Common myeloid progenitor, CD34-positive (primary cell): ENCODE data around the gene AMPD2. TPM values are rescaled to one million over a fixed set of nuclear protein-coding genes. Genes with fewer than 3 reads are reported as not detected.

Experiments
- CTCF ChIA-PET: fragments of 350-600 bp; sonication (Branson Sonifier 250); formaldehyde crosslinking; loops from one replicate; lab custom pipeline; 2021; ENCODE audit warnings: antibody characterized with exemption; lab: Charles Lee
- POLR2A ChIA-PET: fragments of 350-600 bp; sonication (Branson Sonifier 250); formaldehyde crosslinking; loops from one replicate; lab custom pipeline; 2021; ENCODE audit warnings: antibody characterized with exemption; lab: Charles Lee
- DNase-seq, 3 donors: peaks; one replicate each; pipeline versions ENCODE4 v3.0.0 to v3.0.0-alpha.2; 2013
- H3K27ac ChIP-seq, 2 experiments: 1 replicate in 1 of 2; 2 replicates in 1 of 2; pipeline ENCODE4 v1.7.0; 2013; ENCODE audit warnings: inconsistent platforms in 2 of 2, low read length in 2 of 2, mild to moderate bottlenecking in 2 of 2, low read depth in 1 of 2, moderate library complexity in 1 of 2; ENCODE audit not compliant: severe bottlenecking in 2 of 2, insufficient read depth in 1 of 2, poor library complexity in 1 of 2
- H3K27me3 ChIP-seq, 5 experiments: replicated peaks in 2 of 5; 1 replicate in 3 of 5; 2 replicates in 2 of 5; pipeline versions ENCODE4 v1.6.1 to v1.7.0; 2013; ENCODE audit warnings: low read length in 4 of 5, mild to moderate bottlenecking in 2 of 5, moderate library complexity in 2 of 5, inconsistent platforms in 1 of 5; ENCODE audit not compliant: insufficient read depth in 5 of 5, control insufficient read depth in 4 of 5
- H3K36me3 ChIP-seq, 4 experiments: 1 replicate in 2 of 4; 2 replicates in 2 of 4; pipeline versions ENCODE4 v1.6.1 to v1.7.0; 2013; ENCODE audit warnings: low read length in 3 of 4, control low read depth in 1 of 4, mild to moderate bottlenecking in 1 of 4; ENCODE audit not compliant: control insufficient read depth in 4 of 4, insufficient read depth in 4 of 4
- H3K4me1 ChIP-seq, 4 experiments: 1 replicate in 3 of 4; 2 replicates in 1 of 4; pipeline versions ENCODE4 v1.6.1 to v1.7.1; 2013; ENCODE audit warnings: low read length in 3 of 4, mild to moderate bottlenecking in 3 of 4, control low read depth in 1 of 4, inconsistent platforms in 1 of 4, moderate library complexity in 1 of 4; ENCODE audit not compliant: control insufficient read depth in 4 of 4, insufficient read depth in 4 of 4; ENCODE audit errors: control extremely low read depth in 1 of 4
- H3K4me3 ChIP-seq, 7 experiments: 1 replicate in 4 of 7; 2 replicates in 3 of 7; pipeline versions ENCODE4 v1.5.1 to v1.7.0; 2013; ENCODE audit warnings: mild to moderate bottlenecking in 7 of 7, low read length in 6 of 7, moderate library complexity in 6 of 7, inconsistent platforms in 2 of 7, low read depth in 2 of 7, control low read depth in 1 of 7; ENCODE audit not compliant: insufficient read depth in 4 of 7, control insufficient read depth in 1 of 7; ENCODE audit errors: extremely low read depth in 1 of 7
- H3K9me3 ChIP-seq, 5 experiments: 1 replicate in 4 of 5; 2 replicates in 1 of 5; pipeline versions ENCODE4 v1.6.1 to v1.7.1; 2013; ENCODE audit warnings: low read length in 4 of 5, mild to moderate bottlenecking in 2 of 5, inconsistent platforms in 1 of 5, low read depth in 1 of 5, moderate library complexity in 1 of 5; ENCODE audit not compliant: control insufficient read depth in 4 of 5, insufficient read depth in 2 of 5; ENCODE audit errors: control extremely low read depth in 1 of 5
- WGBS: methylation state at CpG from one replicate; pipeline ENCODE4 v1.1.5; 2013; ENCODE audit not compliant: insufficient coverage; 5-methylcytosine and 5-hydroxymethylcytosine counted together
- polyA plus RNA-seq: library from polyadenylated mRNA; unstranded; fragments of 120-200 nt; gene quantifications from one replicate; pipeline ENCODE4 v1.2.1, GENCODE V29; 2013

The AMPD2 gene
- 124 TPM for polyA plus RNA-seq

DNA sequence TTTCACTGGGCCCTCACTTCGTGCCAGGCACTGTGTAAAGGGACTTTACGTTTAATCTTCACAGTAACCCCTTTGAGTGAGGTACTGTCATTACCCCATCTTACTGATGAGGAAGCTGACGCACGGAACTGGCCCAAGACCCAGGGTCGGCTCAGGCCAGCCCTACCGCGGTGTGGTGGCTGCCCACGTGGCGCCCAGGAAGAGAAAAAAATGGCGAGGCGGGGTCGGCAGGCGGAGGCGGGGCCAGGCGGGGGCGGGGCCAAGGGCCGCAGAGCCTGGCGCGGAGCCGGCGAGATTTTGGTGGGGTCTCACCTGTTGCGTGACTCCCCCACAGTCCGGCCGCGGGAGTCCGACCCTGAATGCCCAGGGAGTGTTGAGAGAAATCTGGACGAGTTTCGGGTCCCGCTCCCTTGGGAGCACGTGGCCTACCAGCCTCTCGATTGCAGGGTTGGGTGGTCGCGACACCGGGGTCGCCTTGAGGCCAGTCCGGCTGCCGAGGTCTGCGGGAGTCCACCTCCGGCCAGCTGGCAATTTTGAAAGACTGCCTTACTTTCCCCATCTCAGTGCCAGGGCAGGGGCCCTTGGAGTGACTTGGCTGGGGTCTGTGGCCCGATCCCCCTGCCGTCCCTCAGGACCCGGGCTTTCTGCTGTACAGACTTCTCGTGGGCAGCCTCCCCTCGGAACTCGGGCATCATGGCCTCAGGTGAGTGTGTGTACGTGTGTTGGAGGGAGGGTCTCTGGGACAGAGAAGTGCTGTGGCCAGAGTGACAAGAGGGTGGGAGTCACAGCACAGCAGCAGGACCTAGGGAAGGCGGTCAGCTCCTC is at the start of gene AMPD2, which contains the start of gene GNAT2:
AMPD2 (plus strand) TSS at position 262 of the 825 bp plus-strand sequence. CDS start 1,339 bp downstream, outside the sequence.
GNAT2 (minus strand) TSS at position 41 of the 825 bp plus-strand sequence. CDS start 6,746 bp downstream, outside the sequence.
- Histone ChIP-seq H3K27me3 (no peaks in the 10 kb centered on the region), H3K36me3 (no peaks in the 10 kb centered on the region), H3K27ac (peak within 1 kb of the TSS; percentile 97 to 99), H3K9me3 (no peaks in the 10 kb centered on the region), H3K4me3 (peak within 1 kb of the TSS; percentile 76 to 97 (median 93)), H3K4me1 (peaks cover 51 to 87% (median 74%) of the 10 kb centered on the region in 4 experiments)
- WGBS, result 0% methylated on average over 41 of the region's 47 CpGs
- DNase-seq, result peak; percentile 75 to 90 (median 88)
- CTCF ChIA-PET, result interaction anchor here (0.5 to 25.8 kb wide), 12 partner anchors 9 to 408 kb away, joined by 3 to 430 read pairs (median 4); partner anchors contain the start of genes GNAI3 and GPR61
- POLR2A ChIA-PET, result interaction anchor here (0.6 to 2.0 kb wide), 4 partner anchors 9 to 73 kb away, joined by 4 to 14 read pairs (median 4); partner anchors contain the start of gene GNAI3

DNA sequence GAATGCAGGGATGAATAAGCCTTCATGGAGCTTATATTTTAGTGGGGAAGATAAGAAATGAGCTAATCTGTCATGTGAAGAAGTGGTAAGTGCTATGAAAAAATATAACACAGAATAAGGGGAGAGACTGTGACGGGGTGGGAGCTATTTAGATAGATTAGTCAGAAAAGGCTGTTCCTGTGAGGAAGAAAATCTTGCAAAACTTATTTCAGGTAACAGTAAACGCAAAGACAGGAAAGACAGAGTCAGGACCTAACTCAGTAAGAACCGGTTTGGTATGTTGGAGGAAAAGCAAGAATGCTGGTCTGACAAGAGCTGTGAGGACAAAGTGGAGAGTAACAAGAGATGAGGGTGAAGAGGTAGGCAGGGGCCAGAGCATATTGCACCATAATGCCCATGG is 49.2 kb upstream of the AMPD2 start:
- H3K36me3 ChIP-seq, result no peaks in the 10 kb centered on the region
- ChIA-PET POLR2A (no interaction called here), CTCF (interaction anchor here (0.8 to 3.5 kb wide), 9 partner anchors 10 to 414 kb away, joined by 3 to 14 read pairs (median 5); partner anchors contain the start of genes AHCYL1 and GNAT2)
- H3K4me3 ChIP-seq, result no peak overlapping the region
- H3K27ac ChIP-seq, result no peak overlapping the region
- H3K27me3 ChIP-seq, result no peaks in the 10 kb centered on the region
- WGBS, result 94% methylated on average over 2 of the region's 3 CpGs
- no peaks in the 10 kb centered on the region for H3K9me3 ChIP-seq
- H3K4me1 ChIP-seq, result peaks cover 7 to 29% (median 20%) of the 10 kb centered on the region in 4 experiments
- no peak for DNase-seq

GRCh38 chr1:109573785-109574184 is 45.9 kb upstream of the AMPD2 start:
- peak; percentile 20 to 66 (median 56) for DNase-seq
- WGBS, result no CpG with 5 or more reads among the region's 2 CpGs
- POLR2A ChIA-PET, result interaction anchor here (0.7 to 1.4 kb wide), 3 partner anchors 10 to 24 kb away, joined by 3 to 4 read pairs (median 3); no protein-coding TSS in a partner anchor

GRCh38 chr1:109578947-109579443 is 40.6 kb upstream of the AMPD2 start:
- no peak overlapping the region for H3K4me3 ChIP-seq
- H3K27ac ChIP-seq, result no peak overlapping the region
- H3K36me3 ChIP-seq, result peaks cover 13 to 47% (median 27%) of the 10 kb centered on the region in 4 experiments
- WGBS, result 95% methylated on average over 2 of the region's 3 CpGs
- POLR2A ChIA-PET, result no interaction called here
- no peaks in the 10 kb centered on the region for H3K9me3 ChIP-seq
- DNase-seq, result no peak
- no peaks in the 10 kb centered on the region for H3K27me3 ChIP-seq
- CTCF ChIA-PET, result interaction anchor here (1.0 to 2.4 kb wide), 7 partner anchors 8 to 65 kb away, joined by 3 to 7 read pairs (median 4); no protein-coding TSS in a partner anchor
- H3K4me1 ChIP-seq, result peaks cover 3 to 7% (median 5%) of the 10 kb centered on the region in 4 experiments

More at GRCh38 chr1:109573785-109574184, 45.9 kb upstream of the AMPD2 start:
- Histone ChIP-seq H3K27me3 (no peaks in the 10 kb centered on the region), H3K4me1 (peaks cover 7 to 25% (median 18%) of the 10 kb centered on the region in 4 experiments), H3K27ac (no peak overlapping the region), H3K9me3 (no peaks in the 10 kb centered on the region), H3K4me3 (no peak overlapping the region), H3K36me3 (peaks cover 0 to 7% (median 5%) of the 10 kb centered on the region in 4 experiments)
- CTCF ChIA-PET, result interaction anchor here (0.7 to 5.1 kb wide), 8 partner anchors 8 to 425 kb away, joined by 3 to 20 read pairs (median 4); partner anchors contain the start of genes AMPD2, GNAI3 and GNAT2

GRCh38 chr1:109579491-109579890 is 40.1 kb upstream of the AMPD2 start:
- DNase-seq, result no peak
- Histone ChIP-seq H3K27ac (no peak overlapping the region), H3K4me1 (peaks cover 0 to 2% (median under 1%) of the 10 kb centered on the region in 4 experiments), H3K36me3 (peaks cover 13 to 51% (median 29%) of the 10 kb centered on the region in 4 experiments), H3K9me3 (no peaks in the 10 kb centered on the region), H3K27me3 (no peaks in the 10 kb centered on the region), H3K4me3 (no peak overlapping the region)
- 100% methylated on average over 1 of the region's 1 CpG for WGBS
- ChIA-PET CTCF (interaction anchor here (1.0 to 2.4 kb wide), 9 partner anchors 9 to 64 kb away, joined by 3 to 7 read pairs (median 3); no protein-coding TSS in a partner anchor), POLR2A (no interaction called here)

DNA sequence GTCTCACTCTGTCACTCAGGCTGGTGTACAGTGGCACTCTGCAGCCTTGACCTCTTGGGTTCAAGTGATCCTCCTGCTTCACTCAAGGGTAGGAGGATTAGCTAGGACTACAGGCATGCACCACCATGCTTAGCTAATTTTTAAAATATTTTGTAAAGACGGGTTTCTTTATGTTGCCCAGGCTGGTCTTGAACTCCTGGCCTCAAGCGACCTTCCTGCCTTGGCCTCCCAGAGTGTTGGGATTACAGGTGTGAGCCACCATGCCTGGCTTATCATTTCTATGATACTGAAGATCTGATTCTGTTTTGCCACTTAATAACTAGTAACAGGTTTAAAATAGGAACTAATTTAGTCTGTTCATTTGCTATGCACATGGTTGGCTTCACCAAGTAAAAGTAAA is 37.6 kb upstream of the AMPD2 start:
- Histone ChIP-seq H3K4me3 (no peak overlapping the region), H3K9me3 (no peaks in the 10 kb centered on the region), H3K4me1 (no peaks in the 10 kb centered on the region), H3K36me3 (peaks cover 13 to 73% (median 42%) of the 10 kb centered on the region in 4 experiments), H3K27ac (no peak overlapping the region), H3K27me3 (no peaks in the 10 kb centered on the region)
- CTCF ChIA-PET, result no interaction called here
- no peak for DNase-seq
- WGBS, result 100% methylated on average over 2 of the region's 2 CpGs
- POLR2A ChIA-PET, result no interaction called here
